DND-41 (cell line): Measurements from ENCODE around the gene FOXP4.

Experiments used
- ATAC-seq: fragments of 200-7000 bp; cut with Tn5 transposase; 3 replicates; pipeline ENCODE4 v1.9.1; 2021; ENCODE audit warnings: low read depth; ENCODE audit not compliant: insufficient read depth
- DNase-seq: peaks from one replicate; pipeline ENCODE4 v3.0.0-alpha.2; 2020
- H2AFZ ChIP-seq: 2 replicates; pipeline ENCODE4 v1.6.0; 2012; ENCODE audit warnings: low read depth, low read length
- H3K27ac ChIP-seq: 2 replicates; pipeline ENCODE4 v1.5.1; 2012; ENCODE audit warnings: low read length, inconsistent platforms
- H3K27me3 ChIP-seq: fragments of 200-600 bp; sonication (generic); 2 replicates; pipeline ENCODE4 v1.6.0; 2012; ENCODE audit warnings: low read length, mild to moderate bottlenecking, inconsistent platforms; ENCODE audit not compliant: insufficient read depth, poor library complexity
- H3K36me3 ChIP-seq: 2 replicates; pipeline ENCODE4 v1.5.1; 2012; ENCODE audit warnings: low read length, inconsistent platforms; ENCODE audit not compliant: insufficient read depth
- H3K4me1 ChIP-seq: 2 replicates; pipeline ENCODE4 v1.5.1; 2012; ENCODE audit warnings: mild to moderate bottlenecking, low read length; ENCODE audit not compliant: insufficient read depth
- H3K4me2 ChIP-seq: 2 replicates; pipeline ENCODE4 v1.6.0; 2012; ENCODE audit warnings: mild to moderate bottlenecking, moderate library complexity, low read length, inconsistent platforms; ENCODE audit not compliant: insufficient read depth
- H3K4me3 ChIP-seq, 2 experiments: fragments of 200-600 bp in 1 of 2; shearing (Covaris generic) in 1 of 2; 2 replicates each; pipeline ENCODE4 v1.5.1; 2012 to 2016; ENCODE audit warnings: inconsistent platforms in 2 of 2, low read length in 2 of 2, mild to moderate bottlenecking in 2 of 2, low read depth in 1 of 2, moderate library complexity in 1 of 2
- H3K79me2 ChIP-seq: 2 replicates; pipeline ENCODE4 v1.6.0; 2012; ENCODE audit warnings: low read length, inconsistent platforms; ENCODE audit not compliant: insufficient read depth
- H3K9ac ChIP-seq: 2 replicates; pipeline ENCODE4 v1.6.0; 2012; ENCODE audit warnings: low read depth, mild to moderate bottlenecking, inconsistent platforms, low read length, moderate library complexity
- H3K9me3 ChIP-seq: 2 replicates; pipeline ENCODE4 v1.5.1; 2012; ENCODE audit warnings: low read length, moderate library complexity, mild to moderate bottlenecking, inconsistent platforms; ENCODE audit not compliant: insufficient read depth, severe bottlenecking
- H4K20me1 ChIP-seq: 2 replicates; pipeline ENCODE4 v1.6.0; 2012; ENCODE audit warnings: low read length; ENCODE audit not compliant: insufficient read depth
- EZH2 ChIP-seq: IDR thresholded peaks from 3 replicates; pipeline ENCODE4 v1.6.1; 2012; ENCODE audit warnings: borderline replicate concordance, low read depth, mild to moderate bottlenecking, moderate library complexity, low read length, inconsistent platforms; ENCODE audit not compliant: severe bottlenecking
- TF ChIP-seq, protein P1 (sequence below): IDR thresholded peaks from 2 replicates; pipeline ENCODE4 v1.5.1; 2012; ENCODE audit warnings: borderline replicate concordance, low read length, moderate library complexity, mild to moderate bottlenecking; ENCODE audit not compliant: poor library complexity, severe bottlenecking; ENCODE audit errors: extremely low read depth

The FOXP4 gene

DNA sequence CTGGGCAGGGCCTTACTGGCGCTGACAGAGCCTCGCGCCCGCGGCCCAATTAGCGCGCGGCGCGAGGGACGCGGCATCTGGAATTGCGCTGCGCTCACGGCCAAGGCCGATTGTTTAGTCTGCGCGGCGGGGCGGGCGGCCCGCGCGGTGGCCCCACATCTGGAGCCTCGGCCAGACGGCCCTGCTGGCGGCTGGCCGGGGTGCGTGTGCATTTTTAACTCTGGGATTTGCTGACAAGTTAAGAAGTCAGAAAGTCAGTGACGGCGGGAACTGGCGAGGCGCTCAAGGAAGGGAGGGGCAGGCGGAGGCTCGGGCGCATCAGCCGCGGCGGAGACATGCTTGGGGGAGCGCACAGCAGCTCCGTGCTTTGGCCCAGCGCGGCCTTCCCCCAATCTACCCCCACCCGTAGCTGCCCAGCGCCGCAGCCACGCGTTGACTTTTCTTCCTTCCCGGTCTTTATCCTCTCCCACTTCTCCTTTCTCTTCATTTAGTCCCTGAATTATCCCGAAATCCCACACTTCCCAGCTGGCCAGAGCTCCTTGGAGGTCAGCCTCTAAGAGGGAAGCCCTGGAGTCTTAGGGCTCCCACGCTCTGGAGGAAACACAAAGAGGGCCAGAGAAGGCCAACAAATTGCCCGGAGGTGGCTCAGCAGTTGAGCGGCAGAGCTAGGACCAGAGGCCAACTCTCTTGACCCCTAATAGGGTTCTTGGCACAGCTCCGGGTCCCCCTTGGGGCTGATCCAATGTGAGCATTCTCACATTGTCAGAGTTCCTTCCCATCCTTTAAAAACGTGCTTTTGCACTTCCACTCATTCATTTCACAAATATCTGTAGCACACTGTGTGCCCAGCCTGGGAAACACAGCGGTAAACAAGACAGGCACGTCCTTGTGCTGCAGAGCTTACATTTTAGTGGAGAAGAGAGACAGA lies 40.8 kb upstream of the FOXP4 start:
- no peak overlapping the region for H3K27ac ChIP-seq
- H3K9ac ChIP-seq = no peak overlapping the region
- H2AFZ ChIP-seq = no peak overlapping the region
- TF ChIP-seq EZH2 = no peak
- TF ChIP-seq, protein P1, sequence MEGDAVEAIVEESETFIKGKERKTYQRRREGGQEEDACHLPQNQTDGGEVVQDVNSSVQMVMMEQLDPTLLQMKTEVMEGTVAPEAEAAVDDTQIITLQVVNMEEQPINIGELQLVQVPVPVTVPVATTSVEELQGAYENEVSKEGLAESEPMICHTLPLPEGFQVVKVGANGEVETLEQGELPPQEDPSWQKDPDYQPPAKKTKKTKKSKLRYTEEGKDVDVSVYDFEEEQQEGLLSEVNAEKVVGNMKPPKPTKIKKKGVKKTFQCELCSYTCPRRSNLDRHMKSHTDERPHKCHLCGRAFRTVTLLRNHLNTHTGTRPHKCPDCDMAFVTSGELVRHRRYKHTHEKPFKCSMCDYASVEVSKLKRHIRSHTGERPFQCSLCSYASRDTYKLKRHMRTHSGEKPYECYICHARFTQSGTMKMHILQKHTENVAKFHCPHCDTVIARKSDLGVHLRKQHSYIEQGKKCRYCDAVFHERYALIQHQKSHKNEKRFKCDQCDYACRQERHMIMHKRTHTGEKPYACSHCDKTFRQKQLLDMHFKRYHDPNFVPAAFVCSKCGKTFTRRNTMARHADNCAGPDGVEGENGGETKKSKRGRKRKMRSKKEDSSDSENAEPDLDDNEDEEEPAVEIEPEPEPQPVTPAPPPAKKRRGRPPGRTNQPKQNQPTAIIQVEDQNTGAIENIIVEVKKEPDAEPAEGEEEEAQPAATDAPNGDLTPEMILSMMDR = no peak
- H3K4me2 ChIP-seq = no peak overlapping the region
- no peaks in the 10 kb centered on the region for H4K20me1 ChIP-seq
- H3K4me3 ChIP-seq = no peak overlapping the region
- 0 out of 3 replicates have a peak, but pooled peaks have one; percentile 31 for ATAC-seq
- H3K79me2 ChIP-seq = no peaks in the 10 kb centered on the region
- DNase-seq = peak; percentile 10
- no peaks in the 10 kb centered on the region for H3K36me3 ChIP-seq
- no peaks in the 10 kb centered on the region for H3K9me3 ChIP-seq
- no peaks in the 10 kb centered on the region for H3K27me3 ChIP-seq
- no peaks in the 10 kb centered on the region for H3K4me1 ChIP-seq

- no peak overlapping the region for H2AFZ ChIP-seq
- H3K4me3 ChIP-seq = no peak overlapping the region
- no peaks in the 10 kb centered on the region for H3K36me3 ChIP-seq
- DNase-seq (no peak), ATAC-seq (no peak)
- H3K27ac ChIP-seq = no peak overlapping the region
- H3K9me3 ChIP-seq = no peaks in the 10 kb centered on the region
- no peaks in the 10 kb centered on the region for H3K79me2 ChIP-seq
- H3K27me3 ChIP-seq = no peaks in the 10 kb centered on the region
- no peak overlapping the region for H3K9ac ChIP-seq
- TF ChIP-seq EZH2 = no peak
- TF ChIP-seq, protein P1 = no peak
- H4K20me1 ChIP-seq = no peaks in the 10 kb centered on the region
- H3K4me2 ChIP-seq = no peak overlapping the region
- H3K4me1 ChIP-seq = no peaks in the 10 kb centered on the region
Observed at GRCh38 chr6:41508479-41508878, 37.7 kb upstream of the FOXP4 start.

DNA sequence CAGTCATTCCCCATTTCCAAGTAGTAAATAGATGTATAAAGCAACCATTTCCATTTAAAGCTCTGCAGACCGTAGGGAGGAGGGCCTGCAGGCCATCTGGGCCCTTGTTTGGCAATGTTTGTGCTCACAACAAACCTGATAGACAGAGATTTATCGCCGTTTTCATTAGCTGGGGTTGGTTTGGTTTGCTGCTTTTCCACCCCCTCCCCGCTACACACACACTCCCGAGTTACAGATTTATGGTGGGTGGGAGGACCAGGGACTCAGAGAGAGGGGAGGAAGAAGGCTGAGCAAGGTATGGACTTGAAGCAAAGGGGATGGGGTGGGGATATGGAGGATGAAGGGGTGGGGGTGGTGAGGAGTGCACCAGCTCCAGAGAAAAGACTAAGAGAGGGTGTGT lies 36.6 kb upstream of the FOXP4 start:
- DNase-seq = no peak
- H3K4me3 ChIP-seq = no peak overlapping the region
- H3K4me2 ChIP-seq = no peak overlapping the region
- TF ChIP-seq EZH2 = no peak
- TF ChIP-seq, protein P1 = no peak
- no peak overlapping the region for H2AFZ ChIP-seq
- no peaks in the 10 kb centered on the region for H3K4me1 ChIP-seq
- H4K20me1 ChIP-seq = no peaks in the 10 kb centered on the region
- no peaks in the 10 kb centered on the region for H3K27me3 ChIP-seq
- H3K9ac ChIP-seq = no peak overlapping the region
- no peak for ATAC-seq
- no peaks in the 10 kb centered on the region for H3K36me3 ChIP-seq
- no peaks in the 10 kb centered on the region for H3K9me3 ChIP-seq
- H3K27ac ChIP-seq = no peak overlapping the region
- H3K79me2 ChIP-seq = no peaks in the 10 kb centered on the region
